GM19239 (cell line): Measurements from ENCODE around the gene DLD.
"Not testable (repeated sequence)": the region's sequence is repeated elsewhere in the genome, so short reads cannot be mapped to it uniquely, and the experiment has no call there.

ENCODE experiments used
- DNase-seq: peaks from one replicate; pipeline ENCODE4 v3.0.0; 2011; ENCODE audit warnings: low spot score; ENCODE audit not compliant: insufficient read length
- FAIRE-seq: peaks from 2 replicates; lab custom pipeline; 2011; peaks lifted over from hg19 to GRCh38; lab: Jason Lieb, UNC

DLD gene, protein sequence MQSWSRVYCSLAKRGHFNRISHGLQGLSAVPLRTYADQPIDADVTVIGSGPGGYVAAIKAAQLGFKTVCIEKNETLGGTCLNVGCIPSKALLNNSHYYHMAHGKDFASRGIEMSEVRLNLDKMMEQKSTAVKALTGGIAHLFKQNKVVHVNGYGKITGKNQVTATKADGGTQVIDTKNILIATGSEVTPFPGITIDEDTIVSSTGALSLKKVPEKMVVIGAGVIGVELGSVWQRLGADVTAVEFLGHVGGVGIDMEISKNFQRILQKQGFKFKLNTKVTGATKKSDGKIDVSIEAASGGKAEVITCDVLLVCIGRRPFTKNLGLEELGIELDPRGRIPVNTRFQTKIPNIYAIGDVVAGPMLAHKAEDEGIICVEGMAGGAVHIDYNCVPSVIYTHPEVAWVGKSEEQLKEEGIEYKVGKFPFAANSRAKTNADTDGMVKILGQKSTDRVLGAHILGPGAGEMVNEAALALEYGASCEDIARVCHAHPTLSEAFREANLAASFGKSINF

DNA sequence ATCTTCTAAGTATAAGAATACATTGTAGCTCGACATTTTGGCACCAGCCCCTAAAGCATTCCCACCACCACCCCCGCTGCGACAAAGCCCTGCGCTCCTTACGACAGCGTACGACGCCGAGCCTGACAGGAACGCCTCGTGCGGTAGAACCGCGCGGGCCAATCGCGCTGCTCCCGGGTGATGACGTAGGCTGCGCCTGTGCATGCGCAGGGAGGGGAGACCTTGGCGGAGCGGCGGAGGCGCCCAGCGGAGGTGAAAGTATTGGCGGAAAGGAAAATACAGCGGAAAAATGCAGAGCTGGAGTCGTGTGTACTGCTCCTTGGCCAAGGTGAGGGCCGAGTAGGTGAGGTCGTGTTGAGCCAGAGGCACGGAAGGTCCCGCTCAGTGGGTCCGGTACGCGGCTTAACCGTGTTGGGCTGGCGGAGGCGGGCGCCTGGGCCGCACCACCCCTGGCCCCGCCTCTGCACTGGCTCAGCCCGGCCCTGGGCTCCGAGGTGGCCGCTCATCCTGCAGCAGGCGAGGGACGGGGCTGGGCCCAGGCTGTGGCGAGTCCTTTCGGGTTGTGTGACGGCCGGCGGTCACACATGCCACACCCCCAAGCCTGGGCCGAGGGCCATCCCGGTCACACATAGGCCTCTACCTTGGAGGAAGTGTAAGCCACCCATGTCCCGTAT, at the start of gene DLD:
DLD (plus strand) TSS at position 222 of the 674 bp plus-strand sequence; CDS start at position 290, 68 bp downstream.
- peak; percentile 95 for FAIRE-seq
- peak; percentile 86 for DNase-seq

DNA sequence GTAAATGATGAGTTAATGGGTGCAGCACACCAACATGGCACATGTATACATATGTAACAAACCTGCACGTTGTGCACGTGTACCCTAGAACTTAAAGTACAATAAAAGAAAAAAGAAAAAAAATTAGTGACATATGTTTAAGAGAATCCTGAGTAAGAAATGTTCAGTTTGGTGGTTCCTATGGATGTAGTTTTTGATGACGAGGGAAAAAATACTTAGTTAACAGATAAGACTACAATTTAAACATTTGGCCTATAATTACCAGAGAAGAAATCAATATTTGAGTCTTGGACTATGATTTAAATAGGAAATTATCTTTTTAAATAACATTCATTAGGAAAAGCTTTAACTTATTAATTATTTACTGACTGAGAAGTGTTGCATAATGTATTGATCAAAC, 48.8 kb upstream of the DLD start:
- DNase-seq (no peak), FAIRE-seq (no peak)

- no peak for FAIRE-seq
- DNase-seq: no peak
Observed at GRCh38 chr7:107843184-107843583, 47.8 kb upstream of the DLD start.

GRCh38 chr7:107846324-107846723, 44.7 kb upstream of the DLD start:
- DNase-seq: no peak
- no peak for FAIRE-seq

- FAIRE-seq (no peak), DNase-seq (no peak)
Observed at GRCh38 chr7:107847168-107847835, 43.7 kb upstream of the DLD start.

DNA sequence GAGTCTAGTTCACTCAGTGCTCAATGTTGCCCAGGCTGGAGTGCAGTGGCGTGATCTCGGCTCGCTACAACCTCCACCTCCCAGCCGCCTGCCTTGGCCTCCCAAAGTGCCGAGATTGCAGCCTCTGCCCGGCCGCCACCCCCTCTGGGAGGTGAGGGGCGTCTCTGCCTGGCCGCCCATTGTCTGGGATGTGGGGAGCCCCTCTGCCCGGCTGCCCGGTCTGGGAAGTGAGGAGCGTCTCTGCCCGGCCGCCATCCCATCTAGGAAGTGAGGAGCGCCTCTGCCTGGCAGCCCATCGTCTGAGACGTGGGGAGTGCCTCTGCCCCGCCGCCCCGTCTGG, 43.2 kb upstream of the DLD start:
- not testable (repeated sequence) for FAIRE-seq, DNase-seq

GRCh38 chr7:107848211-107848610, 42.8 kb upstream of the DLD start:
- FAIRE-seq: not testable (repeated sequence)

GRCh38 chr7:107850216-107850615, 40.8 kb upstream of the DLD start:
- no peak for FAIRE-seq
- no peak for DNase-seq

More at GRCh38 chr7:107848211-107848610, 42.8 kb upstream of the DLD start:
- not testable (repeated sequence) for DNase-seq

DNA sequence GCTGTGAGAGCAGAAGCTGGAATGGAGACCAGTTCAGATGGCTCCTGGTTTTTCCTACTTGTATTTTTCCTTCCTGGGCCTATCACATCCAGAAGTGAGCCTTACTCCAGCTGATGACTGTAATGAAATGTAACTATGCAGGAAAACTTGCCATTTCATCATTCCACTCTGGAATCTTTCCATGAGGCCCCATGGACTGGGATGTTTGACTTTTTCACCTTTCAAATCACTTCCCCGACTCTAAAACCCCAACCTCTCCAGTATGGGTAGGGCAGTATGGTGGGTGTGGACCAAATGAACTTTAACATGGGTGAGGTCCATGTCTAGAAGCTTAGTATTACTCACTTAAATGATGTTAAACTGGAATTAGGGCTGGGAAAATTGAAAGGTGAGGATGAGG, 40.3 kb upstream of the DLD start:
- no peak for DNase-seq
- FAIRE-seq: no peak

GRCh38 chr7:107854454-107854853, 36.5 kb upstream of the DLD start:
- FAIRE-seq (no peak), DNase-seq (no peak)

DNA sequence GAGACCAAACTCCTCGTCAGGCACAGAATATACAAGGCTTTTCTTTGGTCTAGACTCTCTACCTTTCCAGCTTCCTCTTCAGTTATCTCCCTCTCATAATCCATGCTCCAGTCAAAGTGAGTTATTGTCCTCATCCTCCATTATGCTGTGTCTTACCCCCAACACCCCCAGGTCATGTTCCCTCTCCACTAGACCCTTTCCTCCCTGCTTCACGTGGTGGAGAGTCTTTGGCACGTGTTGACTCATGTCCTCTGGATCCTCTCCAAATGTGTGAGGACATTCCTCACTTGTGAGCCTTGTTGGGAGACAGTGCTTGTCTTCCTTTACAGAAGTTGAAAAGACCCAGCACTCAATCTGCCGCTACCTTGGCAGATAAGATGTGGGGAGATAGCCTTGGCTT, 36.0 kb upstream of the DLD start:
- no peak for FAIRE-seq
- no peak for DNase-seq

GRCh38 chr7:107856806-107857540, 34.0 kb upstream of the DLD start:
- DNase-seq (no peak), FAIRE-seq (no peak)

GRCh38 chr7:107857541-107857912, 33.5 kb upstream of the DLD start:
- FAIRE-seq (no peak), DNase-seq (no peak)

GRCh38 chr7:107858280-107858679, 32.7 kb upstream of the DLD start:
- DNase-seq (no peak), FAIRE-seq (no peak)

DNA sequence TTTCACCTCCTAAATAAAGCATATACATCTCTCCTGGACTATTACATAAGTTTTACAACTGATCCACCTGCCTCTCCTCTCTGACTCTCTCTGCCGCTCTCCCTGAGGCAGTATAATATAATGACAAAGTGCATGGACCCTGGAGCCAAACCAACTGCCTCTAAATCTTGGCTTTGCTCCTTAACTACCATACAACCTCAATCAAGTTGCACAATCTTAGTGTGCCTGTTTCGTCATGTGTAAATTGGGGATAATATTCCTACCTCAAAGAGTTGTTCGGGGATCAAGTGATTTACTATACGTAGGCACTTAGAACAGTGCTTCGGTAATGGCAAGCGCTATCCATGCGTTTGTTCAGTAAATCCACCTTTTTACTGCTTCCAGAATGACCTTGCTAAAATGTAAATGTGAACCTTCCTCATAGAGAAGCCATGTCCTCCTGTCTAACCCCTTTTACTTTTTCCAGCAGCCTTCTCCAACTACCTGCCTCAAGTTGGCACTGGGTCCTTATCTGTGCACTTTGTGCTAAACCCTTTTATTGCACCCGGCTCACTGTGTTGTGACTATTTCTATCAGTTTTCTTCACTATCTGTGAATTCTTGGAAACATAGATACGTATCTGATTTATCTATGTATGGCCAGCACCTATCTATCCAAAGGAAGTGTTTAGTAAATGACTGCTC, 30.6 kb upstream of the DLD start:
- no peak for FAIRE-seq

GRCh38 chr7:107860981-107861652, 29.9 kb upstream of the DLD start:
- DNase-seq (no peak), FAIRE-seq (no peak)

More for the DNA sequence above, 30.6 kb upstream of the DLD start:
- no peak for DNase-seq

- FAIRE-seq: no peak
Observed at GRCh38 chr7:107865956-107866775, 24.8 kb upstream of the DLD start.

GRCh38 chr7:107867858-107868466, 23.0 kb upstream of the DLD start:
- FAIRE-seq (no peak), DNase-seq (no peak)

More at GRCh38 chr7:107865956-107866775, 24.8 kb upstream of the DLD start:
- DNase-seq: no peak
